HFF-Myc (cell line): ENCODE results near the gene IL22RA2.

Experiments used
- DNase-seq: peaks from one replicate; pipeline ENCODE4 v3.0.0-alpha.2; 2011; ENCODE audit warnings: low read depth; ENCODE audit errors: extremely low read depth
- H3K4me3 ChIP-seq: replicated peaks from 2 replicates; pipeline ENCODE4 v1.5.1; 2011; ENCODE audit warnings: low read depth, mild to moderate bottlenecking, control low read depth, low read length
- CTCF ChIP-seq: IDR thresholded peaks from 2 replicates; pipeline ENCODE4 v1.5.1; 2012; ENCODE audit warnings: mild to moderate bottlenecking, low read depth, low read length, control low read depth; ENCODE audit errors: missing control alignments

The IL22RA2 gene

DNA sequence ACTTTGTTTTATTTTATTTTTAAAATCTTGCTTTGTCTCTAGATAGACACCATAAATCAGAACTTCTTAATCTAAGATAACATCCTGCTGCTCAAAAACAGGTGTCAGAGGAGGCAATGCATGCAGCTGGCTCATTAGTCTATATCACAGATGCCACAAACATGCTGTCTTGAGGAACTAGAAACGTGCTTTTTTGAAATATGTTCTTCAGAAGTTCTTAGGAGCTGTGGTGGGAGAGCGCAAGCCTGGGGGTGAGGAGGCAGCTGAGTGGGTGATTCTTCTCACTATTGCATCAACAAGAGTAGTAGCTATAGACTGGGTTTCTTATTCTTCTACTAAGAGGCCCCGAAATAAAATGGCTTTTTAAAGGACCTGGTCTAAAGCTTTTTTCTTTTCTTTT is 23.4 kb downstream of the IL22RA2 start:
- no peak overlapping the region for H3K4me3 ChIP-seq
- no peak for DNase-seq
- TF ChIP-seq CTCF = no peak

DNA sequence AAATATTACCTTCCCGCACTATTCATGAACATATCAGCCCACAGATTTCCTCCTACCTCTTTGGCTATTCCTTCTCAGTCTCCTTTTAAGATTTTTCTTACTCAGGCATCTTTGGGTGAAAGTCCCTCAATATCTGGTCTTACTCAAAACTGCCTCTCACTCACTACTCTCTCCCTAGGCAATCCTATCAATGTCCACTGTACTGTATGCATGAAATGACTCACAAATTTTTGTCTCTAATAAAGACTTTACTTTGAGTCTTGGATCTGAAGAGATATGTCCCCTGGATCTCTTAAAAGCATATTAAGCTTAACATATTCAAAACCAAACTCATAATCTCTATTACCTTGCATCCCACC is 24.4 kb downstream of the IL22RA2 start:
- H3K4me3 ChIP-seq = no peak overlapping the region
- DNase-seq = no peak
- no peak for TF ChIP-seq CTCF

- H3K4me3 ChIP-seq = no peak overlapping the region
- no peak for DNase-seq
- no peak for TF ChIP-seq CTCF
Measured at GRCh38 chr6:137148306-137149034, 25.0 kb downstream of the IL22RA2 start.

DNA sequence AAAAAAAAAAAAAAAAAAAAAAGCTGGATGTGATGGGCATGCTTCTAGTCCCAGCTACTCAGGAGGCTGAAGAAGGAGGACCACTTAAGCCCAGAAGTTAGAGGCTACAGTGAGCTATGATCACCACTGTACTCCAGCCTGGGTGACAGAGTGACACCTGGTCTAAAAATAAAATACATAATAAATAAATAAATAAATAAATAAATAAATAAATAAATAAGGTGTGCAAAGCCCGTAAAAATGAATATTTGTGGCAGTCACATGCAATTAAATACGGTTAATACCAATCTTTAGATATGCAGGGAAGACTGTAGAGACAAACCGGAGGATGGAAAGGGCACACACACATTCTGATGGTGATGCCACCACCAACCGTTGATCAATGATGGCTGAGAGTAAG is 26.2 kb downstream of the IL22RA2 start:
- no peak for TF ChIP-seq CTCF
- no peak overlapping the region for H3K4me3 ChIP-seq
- no peak for DNase-seq

DNA sequence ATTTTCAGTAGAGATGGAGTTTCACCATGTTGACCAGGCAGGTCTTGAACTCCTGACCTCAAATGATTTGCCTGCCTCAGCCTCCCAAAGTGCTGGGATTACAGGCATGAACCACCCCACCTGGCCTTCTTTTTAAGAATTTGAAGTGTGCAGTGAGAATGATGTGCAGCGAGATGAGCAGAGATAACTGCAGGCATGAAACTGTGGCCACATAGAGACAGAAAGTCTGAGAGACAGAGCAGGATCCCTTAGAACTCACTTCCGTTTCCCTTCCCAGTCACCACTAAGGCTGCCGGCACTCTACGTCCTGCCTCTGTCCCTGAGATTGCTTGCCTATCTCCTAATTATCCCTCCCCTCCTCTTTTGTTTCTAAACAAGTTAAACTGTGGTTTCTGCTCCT is 27.2 kb downstream of the IL22RA2 start:
- TF ChIP-seq CTCF = no peak
- no peak for DNase-seq
- no peak overlapping the region for H3K4me3 ChIP-seq

- no peak for TF ChIP-seq CTCF
- H3K4me3 ChIP-seq = no peak overlapping the region
- DNase-seq = no peak
Measured at GRCh38 chr6:137145421-137145820, 28.0 kb downstream of the IL22RA2 start.

- H3K4me3 ChIP-seq = no peak overlapping the region
- TF ChIP-seq CTCF = no peak
- DNase-seq = no peak
Measured at GRCh38 chr6:137136065-137136464, 37.4 kb downstream of the IL22RA2 start.
